Measurements from ENCODE around the gene RFLNA.

DNA sequence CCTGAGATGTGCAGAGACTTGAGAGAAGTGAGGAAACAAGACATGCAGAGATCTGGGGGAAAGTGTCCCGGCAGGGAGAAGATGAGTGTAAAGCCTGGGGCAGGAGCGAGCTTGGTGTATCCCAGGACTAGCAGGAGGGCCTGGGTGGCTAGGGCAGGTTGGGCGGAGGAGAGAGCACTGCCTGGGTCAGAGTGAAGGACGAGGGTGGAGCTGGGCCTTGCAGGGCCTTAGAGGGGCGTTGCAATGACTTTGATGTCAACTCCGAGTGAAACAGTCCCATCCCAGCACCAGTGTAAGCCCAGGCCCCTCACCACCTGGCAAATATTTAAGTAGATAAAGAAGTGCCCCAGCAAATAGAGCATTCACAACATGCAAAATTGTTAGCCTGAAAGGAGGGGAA, 24.2 kb upstream of the RFLNA start:
- TF ChIP-seq CTCF (IDR thresholded peaks at IDR 0.05): no peak
- no peak for TF ChIP-seq POLR2A (IDR thresholded peaks at IDR 0.05)

Measured in body of pancreas (tissue), 4 donors.